Omental fat pad (tissue), 4 donors: ENCODE measurements around the gene VPS41. TPM values are rescaled to one million over a fixed set of nuclear protein-coding genes. Genes with fewer than 3 reads are reported as not detected.

Source experiments
- ATAC-seq: fragments of 150-250 bp; one replicate; pipeline ENCODE4 v1.9.1; 2016; ENCODE audit warnings: mild to moderate bottlenecking, moderate library complexity; ENCODE audit not compliant: low FRiP score
- DNase-seq: peaks from one replicate; pipeline ENCODE4 v3.0.0-alpha.2; 2019; ENCODE audit warnings: low spot score
- total RNA-seq, 4 donors: library from RNA; depleted of rRNA; stranded (reverse); fragments of >200 nt; gene quantifications; one replicate each; pipeline ENCODE4 v1.1.0, GENCODE V29; 2016
- TF ChIP-seq, protein P1 (sequence below), 3 donors: fragments of 450-650 bp; IDR thresholded peaks; one replicate each; pipeline ENCODE4 v1.5.1; 2016 to 2017; ENCODE audit warnings: antibody characterized with exemption in 3 of 3, mild to moderate bottlenecking in 3 of 3, moderate library complexity in 2 of 3

Gene VPS41
- total RNA-seq, 4 donors from 2014 or later = 28.9 to 44.9 (median 33.4) TPM

DNA sequence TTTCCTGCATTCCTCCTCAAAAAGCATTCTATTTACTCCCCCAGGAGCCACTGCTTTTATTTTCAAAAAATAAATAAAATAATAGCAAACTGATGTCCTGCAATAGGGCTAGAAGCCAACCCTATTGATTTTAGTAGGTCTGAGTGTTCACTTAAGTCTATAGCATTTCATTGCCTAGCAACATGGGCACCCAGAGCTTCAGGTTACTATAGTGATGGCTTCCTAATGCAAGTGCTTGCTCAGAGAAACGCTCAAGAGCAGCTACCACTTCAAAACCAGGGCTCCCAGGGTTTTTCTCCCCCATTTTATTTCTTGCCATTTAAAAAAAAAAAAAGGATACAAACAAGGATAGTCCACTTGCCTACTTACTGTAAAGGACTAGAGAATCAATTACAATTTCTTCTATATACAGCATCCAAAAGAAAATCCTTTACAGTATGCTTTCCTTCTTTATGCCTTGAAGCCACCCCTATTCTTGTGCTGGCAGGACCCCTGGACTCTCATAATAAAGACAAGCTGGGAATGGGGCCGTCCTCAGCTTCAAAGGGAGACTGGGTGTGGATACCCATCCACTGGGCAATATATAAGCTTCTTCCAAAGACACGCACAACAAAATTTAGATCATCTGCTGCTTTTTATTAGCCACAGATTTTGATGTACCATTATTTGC lies 133.3 kb downstream of the VPS41 start:
- DNase-seq (no peak), ATAC-seq (no peak)
- TF ChIP-seq, protein P1, sequence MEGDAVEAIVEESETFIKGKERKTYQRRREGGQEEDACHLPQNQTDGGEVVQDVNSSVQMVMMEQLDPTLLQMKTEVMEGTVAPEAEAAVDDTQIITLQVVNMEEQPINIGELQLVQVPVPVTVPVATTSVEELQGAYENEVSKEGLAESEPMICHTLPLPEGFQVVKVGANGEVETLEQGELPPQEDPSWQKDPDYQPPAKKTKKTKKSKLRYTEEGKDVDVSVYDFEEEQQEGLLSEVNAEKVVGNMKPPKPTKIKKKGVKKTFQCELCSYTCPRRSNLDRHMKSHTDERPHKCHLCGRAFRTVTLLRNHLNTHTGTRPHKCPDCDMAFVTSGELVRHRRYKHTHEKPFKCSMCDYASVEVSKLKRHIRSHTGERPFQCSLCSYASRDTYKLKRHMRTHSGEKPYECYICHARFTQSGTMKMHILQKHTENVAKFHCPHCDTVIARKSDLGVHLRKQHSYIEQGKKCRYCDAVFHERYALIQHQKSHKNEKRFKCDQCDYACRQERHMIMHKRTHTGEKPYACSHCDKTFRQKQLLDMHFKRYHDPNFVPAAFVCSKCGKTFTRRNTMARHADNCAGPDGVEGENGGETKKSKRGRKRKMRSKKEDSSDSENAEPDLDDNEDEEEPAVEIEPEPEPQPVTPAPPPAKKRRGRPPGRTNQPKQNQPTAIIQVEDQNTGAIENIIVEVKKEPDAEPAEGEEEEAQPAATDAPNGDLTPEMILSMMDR (IDR thresholded peaks at IDR 0.05) = no peak

DNA sequence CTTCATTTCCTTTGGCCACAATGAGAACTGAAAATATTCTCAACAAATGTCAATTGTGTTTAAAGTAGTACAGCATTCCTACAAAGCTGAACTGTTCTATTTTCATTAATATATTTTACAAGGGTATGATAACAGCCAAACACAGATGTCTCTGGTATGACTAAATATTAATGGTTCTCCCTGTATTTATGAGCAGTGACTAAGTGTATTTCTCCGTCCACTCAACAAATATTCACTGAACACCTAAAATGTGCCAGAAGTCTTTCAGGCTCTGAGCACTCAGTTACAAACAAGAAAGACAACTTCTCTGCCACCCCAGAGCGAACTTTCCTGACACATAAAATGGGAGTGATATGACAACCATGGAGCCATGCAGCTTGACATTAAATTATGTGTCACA lies 135.6 kb downstream of the VPS41 start:
- TF ChIP-seq, protein P1 (IDR thresholded peaks at IDR 0.05) = no peak
- ATAC-seq (no peak), DNase-seq (no peak)

GRCh38 chr7:38760226-38760625 lies 148.8 kb downstream of the VPS41 start:
- TF ChIP-seq, protein P1 (IDR thresholded peaks at IDR 0.05) = no peak
- DNase-seq (no peak), ATAC-seq (no peak)

DNA sequence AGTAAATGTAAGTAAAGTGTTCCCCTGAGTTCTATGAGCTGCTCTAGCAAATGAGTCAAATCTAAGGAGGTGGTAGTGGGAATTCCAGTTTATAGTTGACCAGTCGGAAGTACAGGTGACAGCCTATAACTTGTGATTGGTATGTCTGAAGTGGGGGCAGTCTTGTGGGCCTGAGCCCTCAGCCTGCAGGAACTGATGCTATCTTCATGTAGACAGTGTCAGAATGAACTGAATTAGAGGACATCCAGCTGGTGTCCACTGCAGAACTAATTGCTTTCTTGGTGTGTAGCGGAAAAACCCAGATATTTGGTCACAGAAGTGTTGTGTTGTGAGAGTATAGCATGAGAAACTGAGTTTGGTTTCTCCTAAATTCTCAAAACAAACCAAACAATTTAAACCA lies 150.0 kb downstream of the VPS41 start:
- no peak for ATAC-seq
- no peak for DNase-seq
- TF ChIP-seq, protein P1 (IDR thresholded peaks at IDR 0.05) = no peak

GRCh38 chr7:38757931-38758330 lies 151.1 kb downstream of the VPS41 start:
- DNase-seq (no peak), ATAC-seq (no peak)
- TF ChIP-seq, protein P1 (IDR thresholded peaks at IDR 0.05) = no peak

- no peak for DNase-seq
- no peak for ATAC-seq
- TF ChIP-seq, protein P1 (IDR thresholded peaks at IDR 0.05) = no peak
These were observed 152.5 kb downstream of the VPS41 start for GRCh38 chr7:38756521-38756920.

- TF ChIP-seq, protein P1 (IDR thresholded peaks at IDR 0.05) = no peak
- ATAC-seq (no peak), DNase-seq (no peak)
These were observed 155.6 kb downstream of the VPS41 start for GRCh38 chr7:38753347-38753746.
